LNCAP (cell line): ENCODE measurements around the gene TCEAL4.

Experiments
- CTCF ChIP-seq: fragments of 450-650 bp; IDR thresholded peaks from 2 replicates; pipeline ENCODE4 v1.5.1; 2017; ENCODE audit warnings: mild to moderate bottlenecking

The TCEAL4 gene

GRCh38 chrX:103549916-103550315, 35.4 kb upstream of the TCEAL4 start:
- no peak for TF ChIP-seq CTCF

GRCh38 chrX:103550415-103551051, 34.8 kb upstream of the TCEAL4 start:
- TF ChIP-seq CTCF, result no peak

GRCh38 chrX:103552236-103552635, 33.1 kb upstream of the TCEAL4 start:
- TF ChIP-seq CTCF, result no peak

- no peak for TF ChIP-seq CTCF
Measured at GRCh38 chrX:103554687-103555424, 30.5 kb upstream of the TCEAL4 start.

- no peak for TF ChIP-seq CTCF
Measured at GRCh38 chrX:103556963-103557612, 28.2 kb upstream of the TCEAL4 start.

GRCh38 chrX:103560256-103560655, 25.1 kb upstream of the TCEAL4 start:
- TF ChIP-seq CTCF, result no peak

GRCh38 chrX:103562801-103563200, 22.5 kb upstream of the TCEAL4 start:
- no peak for TF ChIP-seq CTCF
